Stimulated activated CD4-positive, alpha-beta T cell treated with anti-CD3 and anti-CD28 coated beads, Interleukin-12 subunit alpha, Interleukin-12 subunit beta, amount 100 ng/mL, for 4 hours (primary cell): ENCODE data around the gene DCHS1.

Experiments used
- DNase-seq: peaks from one replicate; pipeline ENCODE4 v3.0.0-alpha.2; 2020

The DCHS1 gene

GRCh38 chr11:6609502-6610015, 46.0 kb downstream of the DCHS1 start:
- no peak for DNase-seq

DNA sequence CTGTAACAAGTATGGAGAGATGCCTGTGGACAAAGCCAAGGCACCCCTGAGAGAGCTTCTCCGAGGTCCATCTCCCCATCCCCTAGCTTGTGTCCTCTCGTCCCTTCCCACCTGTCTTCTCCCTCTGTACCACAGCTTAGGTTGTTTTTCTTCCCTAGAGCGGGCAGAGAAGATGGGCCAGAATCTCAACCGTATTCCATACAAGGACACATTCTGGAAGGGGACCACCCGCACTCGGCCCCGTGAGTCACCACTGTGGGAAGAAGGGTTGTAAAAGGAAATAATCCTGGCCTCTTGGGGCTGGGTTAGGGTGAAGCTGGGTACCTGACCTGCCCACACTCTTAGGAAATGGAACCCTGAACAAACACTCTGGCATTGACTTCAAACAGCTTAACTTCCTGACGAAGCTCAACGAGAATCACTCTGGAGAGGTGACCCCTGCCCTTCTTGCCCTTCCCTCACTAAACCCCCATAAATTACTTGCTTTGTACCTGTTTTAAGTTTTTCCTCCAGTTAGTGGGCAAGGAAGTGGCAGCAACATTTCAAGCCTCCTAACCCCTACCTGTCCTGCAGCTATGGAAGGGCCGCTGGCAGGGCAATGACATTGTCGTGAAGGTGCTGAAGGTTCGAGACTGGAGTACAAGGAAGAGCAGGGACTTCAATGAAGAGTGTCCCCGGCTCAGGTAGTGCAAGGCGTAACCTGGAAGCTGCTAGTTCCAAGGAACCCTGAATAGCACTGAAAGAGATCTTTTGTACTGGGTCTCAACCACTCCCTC, 46.7 kb downstream of the DCHS1 start:
- no peak for DNase-seq

DNA sequence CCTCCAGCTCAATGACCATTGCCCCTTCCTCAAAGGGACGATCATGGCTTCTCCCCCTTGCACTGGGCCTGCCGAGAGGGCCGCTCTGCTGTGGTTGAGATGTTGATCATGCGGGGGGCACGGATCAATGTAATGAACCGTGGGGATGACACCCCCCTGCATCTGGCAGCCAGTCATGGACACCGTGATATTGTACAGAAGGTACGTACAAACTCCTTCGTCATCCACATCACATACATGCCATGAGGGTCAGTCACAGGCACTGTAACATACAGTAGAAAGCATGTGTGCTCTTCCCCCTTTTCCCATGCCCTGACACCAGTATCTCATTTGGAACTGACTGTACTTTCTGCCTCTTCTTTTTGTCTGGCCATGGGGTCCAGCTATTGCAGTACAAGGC, 47.6 kb downstream of the DCHS1 start:
- DNase-seq, result no peak

GRCh38 chr11:6607190-6607795, 48.3 kb downstream of the DCHS1 start:
- no peak for DNase-seq

DNA sequence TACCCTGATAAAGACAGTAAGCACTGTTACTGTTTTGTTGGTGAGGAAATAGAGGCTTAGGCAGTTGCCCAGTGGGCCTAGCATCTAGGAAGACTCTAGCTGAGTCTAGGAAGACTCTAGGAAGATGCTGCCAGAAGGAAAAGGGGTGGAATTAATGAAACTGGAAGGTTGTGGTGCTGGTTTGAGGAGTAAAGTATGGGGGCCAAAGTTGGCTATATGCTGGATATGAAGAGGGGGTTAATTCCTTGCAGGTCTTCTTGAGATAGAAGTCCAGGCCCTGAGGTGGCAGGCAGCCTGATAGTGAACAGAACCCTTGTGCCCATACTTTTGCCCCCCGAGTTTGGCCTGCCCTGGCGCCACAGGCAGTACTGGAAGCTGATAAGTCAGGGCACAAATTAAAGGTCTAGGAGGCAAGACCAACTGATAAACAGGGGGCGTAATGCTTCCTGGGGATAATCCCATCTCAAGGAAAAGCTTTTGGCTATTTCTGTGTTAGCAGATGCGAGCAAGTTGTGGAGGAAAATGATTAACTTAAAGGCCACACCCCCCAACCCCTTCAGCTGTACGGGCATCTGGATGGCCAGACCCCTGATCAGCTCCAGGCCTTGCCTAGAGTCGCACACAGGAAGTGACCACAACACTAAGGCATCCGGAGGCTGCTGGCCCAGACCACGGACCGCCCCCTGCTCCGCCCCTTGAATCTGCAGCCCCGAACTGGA, 49.0 kb downstream of the DCHS1 start:
- DNase-seq, result no peak

DNA sequence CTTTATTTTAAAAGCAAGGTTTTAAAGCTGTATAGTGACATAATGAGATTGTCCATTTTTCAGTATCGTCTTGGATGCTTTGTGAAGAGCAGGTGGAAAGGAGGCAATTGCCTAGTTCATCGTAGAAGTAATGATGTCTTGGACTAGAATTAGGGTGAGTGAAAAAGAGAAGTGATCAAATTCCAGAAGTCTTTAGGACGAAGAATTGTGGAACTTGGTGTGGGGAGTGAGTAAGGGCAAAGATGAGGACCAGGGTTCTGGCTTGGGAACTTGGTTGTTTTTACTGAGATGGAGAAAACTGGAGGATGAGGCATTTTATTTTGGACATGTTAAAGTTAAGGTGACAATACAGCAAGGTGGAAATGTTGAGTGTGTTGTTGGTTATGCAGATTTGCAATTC, 50.8 kb downstream of the DCHS1 start:
- no peak for DNase-seq

DNA sequence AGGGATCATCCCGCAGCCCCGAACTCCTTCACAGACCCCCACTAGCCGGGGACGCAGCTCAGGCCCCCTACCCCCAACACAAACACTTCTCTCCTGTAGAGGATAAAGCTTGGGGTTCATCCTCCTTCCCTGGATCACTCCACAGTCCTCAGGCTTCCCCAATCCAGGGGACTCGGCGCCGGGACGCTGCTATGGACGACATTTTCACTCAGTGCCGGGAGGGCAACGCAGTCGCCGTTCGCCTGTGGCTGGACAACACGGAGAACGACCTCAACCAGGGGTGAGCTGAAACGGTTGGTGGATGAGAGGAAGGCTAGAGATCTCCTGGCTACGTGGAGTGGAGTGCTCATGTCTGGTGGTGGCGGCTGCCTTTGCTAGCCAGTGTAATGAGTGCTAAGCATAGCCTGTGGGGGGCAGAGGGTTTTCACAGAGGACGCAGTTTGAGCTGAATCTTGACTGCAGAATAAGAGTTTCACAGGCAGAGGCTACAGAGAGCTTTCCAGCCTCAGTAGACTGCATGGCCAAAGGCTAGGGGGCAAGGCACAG, 51.5 kb downstream of the DCHS1 start:
- peak; percentile 40 for DNase-seq

DNA sequence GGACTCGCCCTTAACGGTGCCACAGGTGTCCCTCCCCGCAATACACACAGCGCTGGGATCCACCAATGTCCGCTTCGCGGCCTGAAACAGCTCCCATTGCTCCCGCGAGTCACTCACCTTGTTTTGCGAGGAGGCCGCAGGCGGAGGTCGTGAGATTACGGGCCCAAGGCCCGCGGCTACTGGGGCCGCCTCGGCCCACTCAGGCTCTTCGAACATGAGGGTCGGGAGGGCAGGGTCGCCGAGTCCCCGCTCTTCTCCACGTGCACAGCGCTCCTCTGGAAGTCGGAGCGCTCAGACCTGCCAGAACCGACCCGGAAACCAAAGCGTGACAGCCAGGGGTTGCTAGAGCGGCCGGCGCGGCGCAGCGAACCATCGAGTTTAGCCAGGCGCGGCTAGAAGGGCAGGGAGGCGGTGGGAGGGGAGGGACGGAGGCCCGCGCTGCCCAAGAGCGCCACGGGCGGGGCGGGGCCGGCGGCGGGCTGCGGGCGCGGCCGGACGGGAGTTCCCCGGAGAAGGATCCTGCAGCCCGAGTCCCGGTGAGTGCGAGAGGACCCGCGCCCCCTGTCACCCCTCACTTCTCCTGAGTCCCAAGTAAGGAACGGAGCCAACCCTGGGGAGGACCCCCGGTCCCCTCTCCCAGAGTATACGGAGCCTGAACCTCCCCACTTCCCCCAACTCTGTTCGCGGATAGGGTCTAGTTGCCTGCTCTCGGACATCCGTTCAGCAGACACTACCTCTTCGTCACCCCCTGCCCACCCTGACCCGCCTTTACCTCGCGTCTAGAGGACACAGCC, 52.1 kb downstream of the DCHS1 start, which contains the start of the genes ILK and RRP8:
TSS of gene ILK (plus strand) at position 488 of the 794 bp plus-strand sequence. CDS start 498 bp downstream, outside the sequence.
TSS of gene RRP8 (minus strand) at position 330 of the 794 bp plus-strand sequence. CDS start at position 216, 114 bp downstream.
- peak; percentile 83 for DNase-seq

- no peak for DNase-seq
These were observed 53.3 kb downstream of the DCHS1 start for GRCh38 chr11:6602096-6602940.

DNA sequence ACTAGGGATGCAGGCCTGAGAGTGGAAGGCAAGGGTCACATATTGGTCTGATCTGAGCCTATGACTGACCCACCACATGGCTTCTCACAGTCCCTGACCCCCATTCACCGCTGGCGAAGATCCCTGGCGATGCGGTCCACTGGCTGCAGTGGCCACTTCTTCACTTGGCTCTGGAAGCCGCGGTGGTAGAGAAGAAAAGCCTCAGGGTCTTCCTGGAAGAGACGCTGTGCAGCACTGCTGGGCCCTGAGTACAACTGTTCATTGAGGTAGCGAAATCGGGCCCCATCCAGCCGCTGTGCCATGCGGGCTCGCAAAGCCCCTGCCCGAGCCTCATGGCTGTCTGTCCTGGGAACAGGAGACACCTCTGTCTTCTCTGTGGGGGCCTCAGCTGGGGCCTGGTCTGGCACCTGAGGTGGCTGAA, 54.6 kb downstream of the DCHS1 start:
- no peak for DNase-seq

DNA sequence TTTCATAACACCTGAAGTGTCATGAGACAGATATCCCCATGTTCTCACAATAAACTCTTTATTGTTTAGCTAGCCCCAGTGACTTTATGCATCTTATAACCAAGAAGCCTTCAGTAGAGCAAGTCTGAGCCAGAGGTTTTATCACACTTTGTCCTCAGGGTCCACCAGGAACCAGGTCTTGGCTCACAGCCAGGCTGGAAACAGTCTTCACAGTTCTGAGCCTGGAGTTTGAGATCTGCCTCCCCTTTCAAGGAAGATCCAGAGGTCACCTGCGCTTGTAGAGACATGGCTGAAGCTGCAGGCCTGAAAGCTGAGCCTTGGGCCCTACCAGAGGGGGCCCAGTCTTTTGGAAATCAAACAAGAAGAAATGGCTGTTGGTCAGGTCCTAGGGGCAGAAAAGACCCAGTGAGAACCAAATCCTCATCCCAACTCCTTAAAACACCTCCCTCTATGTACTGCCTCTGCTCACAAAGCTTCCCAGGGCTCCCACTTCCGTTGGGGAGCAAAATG, 55.7 kb downstream of the DCHS1 start:
- DNase-seq, result no peak

GRCh38 chr11:6599449-6599848, 56.2 kb downstream of the DCHS1 start:
- no peak for DNase-seq

GRCh38 chr11:6598555-6598954, 57.1 kb downstream of the DCHS1 start:
- no peak for DNase-seq

- no peak for DNase-seq
These were observed 59.3 kb downstream of the DCHS1 start for GRCh38 chr11:6596239-6596877.

DNA sequence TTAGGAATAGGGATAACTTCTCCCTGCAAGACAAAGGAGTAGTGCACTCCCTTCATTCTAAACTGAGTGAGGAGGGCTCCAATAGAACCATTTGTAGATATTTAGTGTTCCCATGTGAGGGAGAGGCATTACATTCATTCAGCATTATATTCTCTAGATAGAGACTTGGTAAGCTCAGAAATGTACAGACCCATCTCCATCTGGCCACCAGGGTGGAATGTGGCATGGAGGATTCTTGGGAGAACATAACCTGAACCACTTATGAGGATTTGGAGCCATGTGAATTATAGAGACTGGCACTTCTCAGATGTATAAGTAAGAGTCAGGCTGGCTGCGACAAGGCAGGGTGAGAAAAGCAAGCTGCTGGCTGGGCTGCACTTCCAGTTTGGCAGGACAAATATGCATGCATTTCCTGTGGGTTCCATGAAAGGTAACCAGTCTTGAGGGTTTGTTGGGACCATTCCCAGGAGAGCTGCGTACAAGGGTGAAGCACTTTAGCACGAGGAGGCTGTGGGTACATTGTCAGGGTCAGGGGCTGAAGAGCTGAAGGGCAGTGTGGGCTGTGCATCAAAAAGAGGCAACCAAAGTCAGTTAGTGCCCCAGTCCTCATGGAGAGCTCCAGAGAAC, 61.4 kb downstream of the DCHS1 start:
- DNase-seq, result no peak

DNA sequence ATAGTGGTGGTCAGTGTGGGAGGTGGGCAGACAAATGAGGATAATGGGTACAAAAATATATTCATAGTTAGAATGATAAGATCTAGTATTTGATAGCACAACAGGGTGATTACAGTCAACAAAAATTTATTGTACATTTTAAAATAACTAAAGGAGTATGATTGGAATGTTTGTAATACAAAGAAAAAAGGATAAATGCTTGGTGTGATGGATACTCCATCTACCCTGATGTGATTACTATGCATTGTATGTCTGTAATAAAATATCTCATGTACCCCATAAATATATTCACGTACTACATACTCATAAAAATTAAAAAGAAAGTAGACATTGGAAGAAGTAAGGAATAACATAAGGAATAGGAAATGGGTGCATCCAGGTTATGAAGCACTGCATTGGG, 67.6 kb downstream of the DCHS1 start:
- no peak for DNase-seq

DNA sequence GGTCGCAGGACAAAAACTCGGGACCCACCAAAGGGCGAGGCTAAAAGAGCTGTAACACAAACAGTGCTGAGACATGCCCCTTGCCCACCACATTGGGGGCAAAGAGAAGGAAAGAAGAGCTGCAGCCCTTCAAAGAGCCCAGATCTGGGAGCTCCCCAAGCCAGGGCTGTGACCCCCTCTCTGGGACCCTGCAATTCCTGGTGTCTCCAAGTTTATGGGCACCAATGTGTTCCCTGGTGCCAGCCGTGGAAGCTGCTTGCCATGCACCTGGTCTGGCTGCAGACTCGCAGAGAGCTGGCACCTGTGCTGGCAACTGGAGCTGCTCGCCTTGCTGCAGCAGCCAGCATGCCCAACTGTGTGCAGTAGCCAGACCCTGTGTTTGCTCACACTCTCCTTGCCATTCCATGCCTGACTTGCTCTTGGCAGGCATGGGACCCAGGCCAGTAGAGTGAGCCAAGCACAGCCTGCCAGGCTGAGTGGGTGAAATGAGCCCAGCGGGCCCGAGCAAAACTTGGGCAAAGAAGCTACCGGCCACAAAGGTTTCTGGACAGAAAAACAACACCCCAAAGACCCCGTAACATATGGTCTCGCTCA, 68.2 kb downstream of the DCHS1 start:
- no peak for DNase-seq

- DNase-seq, result no peak
These were observed 68.9 kb downstream of the DCHS1 start for GRCh38 chr11:6586434-6587359.

- DNase-seq, result no peak
These were observed 71.1 kb downstream of the DCHS1 start for GRCh38 chr11:6584528-6584927.
